HepG2 (cell line): ENCODE measurements around the gene CIT. TPM values are rescaled to one million over a fixed set of nuclear protein-coding genes. Genes with fewer than 3 reads are reported as not detected.

ENCODE experiments used
- ATAC-seq: fragments of 200-7000 bp; cut with Tn5 transposase; 3 replicates; pipeline ENCODE4 v1.9.1; 2020; ENCODE audit warnings: mild to moderate bottlenecking, moderate library complexity
- BruUV-seq: library from RNA; stranded (reverse); fragments of 400-500 nt; replicated peaks from 2 replicates; lab custom pipeline; 2021; lab: Mats Ljungman, UMichigan
- CTCF ChIA-PET: fragments of 300-600 bp; formaldehyde crosslinking; extraction: SDS; loops from one replicate; lab custom pipeline; 2021; ENCODE audit warnings: low total read pairs, inconsistent platforms, low intra/inter-chr PET ratio; lab: Yijun Ruan, JAX
- POLR2A ChIA-PET: fragments of 350-600 bp; sonication (Branson Sonifier 250); formaldehyde crosslinking; loops from one replicate; lab custom pipeline; 2020; ENCODE audit warnings: antibody characterized with exemption, inconsistent platforms; lab: Yijun Ruan, JAX
- DNase-seq: peaks from one replicate; pipeline ENCODE4 v3.0.0-alpha.2; 2015; ENCODE audit warnings: low spot score
- FAIRE-seq: peaks from 3 replicates; lab custom pipeline; 2011; peaks lifted over from hg19 to GRCh38; lab: Jason Lieb, UNC
- H2AFZ ChIP-seq: one replicate; pipeline ENCODE4 v1.6.1; 2011; ENCODE audit warnings: low read length, inconsistent platforms
- H3K27ac ChIP-seq: fragments of 300-600 bp; 3 replicates; pipeline ENCODE4 v1.8.0; 2011; ENCODE audit warnings: mixed run types, mild to moderate bottlenecking, mixed read lengths, low read length, inconsistent platforms; ENCODE audit not compliant: insufficient read depth; ENCODE audit errors: extremely low read length
- H3K27me3 ChIP-seq, 2 experiments: fragments of 200-600 bp in 1 of 2; 2 replicates in 1 of 2; 3 replicates in 1 of 2; pipeline versions ENCODE4 v1.6.0 to v1.8.0; 2011; ENCODE audit warnings: low read length in 2 of 2, mild to moderate bottlenecking in 2 of 2, moderate library complexity in 2 of 2, inconsistent platforms in 1 of 2; ENCODE audit not compliant: insufficient read depth in 2 of 2, control insufficient read depth in 1 of 2
- H3K36me3 ChIP-seq, 2 experiments: fragments of 200-600 bp in 1 of 2; replicated peaks in 1 of 2; 2 replicates in 1 of 2; 3 replicates in 1 of 2; pipeline versions ENCODE4 v1.5.1 to v1.8.0; 2011; ENCODE audit warnings: low read length in 2 of 2, inconsistent platforms in 1 of 2; ENCODE audit not compliant: insufficient read depth in 2 of 2, control insufficient read depth in 1 of 2
- H3K4me1 ChIP-seq: 2 replicates; pipeline ENCODE4 v1.5.1; 2012; ENCODE audit warnings: low read length, inconsistent platforms; ENCODE audit not compliant: insufficient read depth
- H3K4me2 ChIP-seq: 2 replicates; pipeline ENCODE4 v1.6.0; 2011; ENCODE audit warnings: low read depth, low read length, inconsistent platforms
- H3K4me3 ChIP-seq, 3 experiments: fragments of 200-600 bp in 1 of 3; sonication (generic), shearing (Covaris generic) in 1 of 3; replicated peaks in 1 of 3; 2 replicates each; pipeline ENCODE4 v1.5.1; 2011 to 2016; ENCODE audit warnings: low read length in 3 of 3, inconsistent platforms in 2 of 3, low read depth in 2 of 3, mild to moderate bottlenecking in 2 of 3, control low read depth in 1 of 3, mixed read lengths in 1 of 3; ENCODE audit not compliant: insufficient read depth in 1 of 3
- H3K79me2 ChIP-seq: one replicate; pipeline ENCODE4 v1.6.1; 2011; ENCODE audit warnings: low read length, inconsistent platforms; ENCODE audit not compliant: insufficient read depth
- H3K9ac ChIP-seq: 2 replicates; pipeline ENCODE4 v1.6.0; 2011; ENCODE audit warnings: mild to moderate bottlenecking, low read depth, low read length, inconsistent platforms; ENCODE audit not compliant: insufficient read depth
- H3K9me3 ChIP-seq: 2 replicates; pipeline ENCODE4 v1.5.1; 2012; ENCODE audit warnings: mild to moderate bottlenecking, low read length
- H4K20me1 ChIP-seq: 2 replicates; pipeline ENCODE4 v1.6.0; 2011; ENCODE audit warnings: inconsistent platforms, mild to moderate bottlenecking, low read length, moderate library complexity; ENCODE audit not compliant: insufficient read depth
- CBX5 ChIP-seq: sonication (generic); formaldehyde crosslinking; IDR thresholded peaks from 2 replicates; pipeline ENCODE4 v1.4.0; 2020; ENCODE audit warnings: missing genetic modification reagents, borderline replicate concordance
- CEBPB ChIP-seq: IDR thresholded peaks from 2 replicates; pipeline ENCODE4 v1.6.1; 2011; ENCODE audit warnings: low read depth, low read length, improper control_type of control experiment, borderline replicate concordance
- HOXA5 ChIP-seq: sonication (generic); formaldehyde crosslinking; IDR thresholded peaks from 2 replicates; pipeline ENCODE4 v1.4.0; 2020; ENCODE audit warnings: missing genetic modification reagents
- ZNF546 ChIP-seq: sonication (generic); formaldehyde crosslinking; conservative IDR thresholded peaks from 2 replicates; pipeline ENCODE4 v1.8.1; 2023; ENCODE audit warnings: mild to moderate bottlenecking, missing genetic modification reagents
- WGBS: methylation state at CpG from one replicate; pipeline ENCODE4 v1.1.6; 2017; ENCODE audit warnings: low lambda C conversion rate; 5-methylcytosine and 5-hydroxymethylcytosine counted together
- in situ Hi-C: cut with HindIII; loops from 2 replicates; pipeline ENCODE4 v1.10.0; 2017; ENCODE audit warnings: low pct_unique_long_range_greater_than_20kb; ENCODE audit not compliant: extremely low pct_ligation_motif_present
- intact Hi-C: fragments of 100-400 bp; cut with micrococcal nuclease; formaldehyde crosslinking; loops from one replicate; pipeline ENCODE4 v1.10.0; 2022; ENCODE audit not compliant: unreplicated experiment
- polyA plus RNA-seq, 8 experiments: library from polyadenylated mRNA; depleted of rRNA in 3 of 8; stranded (reverse) in 7 of 8; unstranded in 1 of 8; fragments of >200 nt; fragmentation: Illumina TruSeq in 4 of 8; extraction: Trizol in 4 of 8; gene quantifications; 2 replicates each; pipeline versions ENCODE4 v1.2.1 to v1.2.3, GENCODE V29; 2011 to 2016; ENCODE audit warnings: low read depth in 4 of 8, missing spikeins in 1 of 8, mixed read lengths in 1 of 8; ENCODE audit not compliant: insufficient read depth in 1 of 8
- total RNA-seq, 5 experiments: library from RNA; depleted of rRNA; stranded (reverse); fragments of >200 nt; fragmentation: Illumina TruSeq; extraction: Trizol; gene quantifications; 2 replicates each; pipeline ENCODE4 v1.2.3, GENCODE V29; 2016; ENCODE audit warnings: low read depth in 1 of 5
- TF ChIP-seq, protein P1 (sequence below): sonication (generic); formaldehyde crosslinking; IDR thresholded peaks from 2 replicates; pipeline ENCODE4 v1.5.0; 2020; ENCODE audit warnings: mild to moderate bottlenecking, missing genetic modification reagents
- TF ChIP-seq, protein P2 (sequence below): sonication (generic); formaldehyde crosslinking; IDR thresholded peaks from 2 replicates; pipeline ENCODE4 v1.8.0; 2022; ENCODE audit warnings: mild to moderate bottlenecking, missing genetic modification reagents; ENCODE audit not compliant: insufficient replicate concordance
- TF ChIP-seq, protein P3 (sequence below): sonication (generic); formaldehyde crosslinking; IDR thresholded peaks from 2 replicates; pipeline ENCODE4 v1.4.0; 2020; ENCODE audit warnings: mild to moderate bottlenecking, missing genetic modification reagents
- TF ChIP-seq, protein P4 (sequence below): sonication (generic); formaldehyde crosslinking; IDR thresholded peaks from 2 replicates; pipeline ENCODE4 v1.4.0; 2020; ENCODE audit warnings: missing genetic modification reagents, borderline replicate concordance

CIT gene
- total and polyA plus RNA-seq, 2 of the 13 experiments (the other 11 are each of a cell fraction or from before 2014, with no cell fraction given), result 7.7 to 11.7 TPM

DNA sequence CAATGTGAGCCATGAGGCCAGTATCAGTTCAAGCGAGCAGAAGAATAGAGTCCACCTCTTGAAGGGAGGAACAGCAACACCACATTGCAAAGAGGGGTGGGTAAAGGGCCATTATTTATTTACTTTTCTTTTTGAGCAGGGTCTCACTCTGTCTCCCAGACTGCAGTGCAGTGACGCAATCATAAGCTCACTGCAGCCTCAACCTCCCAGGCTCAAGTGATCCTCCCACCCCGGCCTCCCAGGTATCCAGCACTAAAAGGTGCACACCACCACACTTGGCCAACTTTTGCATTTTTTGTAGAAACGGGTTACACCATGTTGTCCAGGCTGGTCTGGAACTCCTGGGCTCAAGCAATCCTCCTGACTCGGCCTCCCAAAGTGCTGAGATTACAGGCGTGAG, 42.9 kb upstream of the CIT start:
- peaks cover 0 to 6% of the 10 kb centered on the region in 2 experiments; a peak in 1 of 5 replicates for H3K27me3 ChIP-seq
- DNase-seq (no peak), FAIRE-seq (no peak), ATAC-seq (no peak)
- BruUV-seq, result no TSS peak
- H2AFZ ChIP-seq, result no peak overlapping the region
- H3K36me3 ChIP-seq, result no peaks in the 10 kb centered on the region
- H4K20me1 ChIP-seq, result no peaks in the 10 kb centered on the region
- H3K79me2 ChIP-seq, result no peaks in the 10 kb centered on the region
- no peak overlapping the region for H3K4me2 ChIP-seq
- no peak overlapping the region for H3K27ac ChIP-seq
- H3K9ac ChIP-seq, result no peak overlapping the region
- TF ChIP-seq HOXA5 (CRISPR knock-in tag), result no peak
- peak; percentile 35; the same call in 1 of the 2 replicates for TF ChIP-seq CEBPB
- TF ChIP-seq, protein P1, sequence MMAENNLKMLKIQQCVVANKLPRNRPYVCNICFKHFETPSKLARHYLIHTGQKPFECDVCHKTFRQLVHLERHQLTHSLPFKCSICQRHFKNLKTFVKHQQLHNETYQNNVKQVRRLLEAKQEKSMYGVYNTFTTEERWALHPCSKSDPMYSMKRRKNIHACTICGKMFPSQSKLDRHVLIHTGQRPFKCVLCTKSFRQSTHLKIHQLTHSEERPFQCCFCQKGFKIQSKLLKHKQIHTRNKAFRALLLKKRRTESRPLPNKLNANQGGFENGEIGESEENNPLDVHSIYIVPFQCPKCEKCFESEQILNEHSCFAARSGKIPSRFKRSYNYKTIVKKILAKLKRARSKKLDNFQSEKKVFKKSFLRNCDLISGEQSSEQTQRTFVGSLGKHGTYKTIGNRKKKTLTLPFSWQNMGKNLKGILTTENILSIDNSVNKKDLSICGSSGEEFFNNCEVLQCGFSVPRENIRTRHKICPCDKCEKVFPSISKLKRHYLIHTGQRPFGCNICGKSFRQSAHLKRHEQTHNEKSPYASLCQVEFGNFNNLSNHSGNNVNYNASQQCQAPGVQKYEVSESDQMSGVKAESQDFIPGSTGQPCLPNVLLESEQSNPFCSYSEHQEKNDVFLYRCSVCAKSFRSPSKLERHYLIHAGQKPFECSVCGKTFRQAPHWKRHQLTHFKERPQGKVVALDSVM (CRISPR knock-in tag), result peak; percentile 70; the same call in 1 of the 2 replicates
- no peak for TF ChIP-seq ZNF546 (CRISPR knock-in tag)
- intact Hi-C loops (no loop called here), in situ Hi-C loops (no loop called here)
- H3K4me3 ChIP-seq, result no peak overlapping the region
- WGBS, result 39% methylated on average over 6 of the region's 6 CpGs
- H3K4me1 ChIP-seq, result peaks cover 6% of the 10 kb centered on the region; the same call in 1 of the 2 replicates
- POLR2A ChIA-PET, result no interaction called here
- CTCF ChIA-PET, result no interaction called here
- H3K9me3 ChIP-seq, result no peaks in the 10 kb centered on the region

DNA sequence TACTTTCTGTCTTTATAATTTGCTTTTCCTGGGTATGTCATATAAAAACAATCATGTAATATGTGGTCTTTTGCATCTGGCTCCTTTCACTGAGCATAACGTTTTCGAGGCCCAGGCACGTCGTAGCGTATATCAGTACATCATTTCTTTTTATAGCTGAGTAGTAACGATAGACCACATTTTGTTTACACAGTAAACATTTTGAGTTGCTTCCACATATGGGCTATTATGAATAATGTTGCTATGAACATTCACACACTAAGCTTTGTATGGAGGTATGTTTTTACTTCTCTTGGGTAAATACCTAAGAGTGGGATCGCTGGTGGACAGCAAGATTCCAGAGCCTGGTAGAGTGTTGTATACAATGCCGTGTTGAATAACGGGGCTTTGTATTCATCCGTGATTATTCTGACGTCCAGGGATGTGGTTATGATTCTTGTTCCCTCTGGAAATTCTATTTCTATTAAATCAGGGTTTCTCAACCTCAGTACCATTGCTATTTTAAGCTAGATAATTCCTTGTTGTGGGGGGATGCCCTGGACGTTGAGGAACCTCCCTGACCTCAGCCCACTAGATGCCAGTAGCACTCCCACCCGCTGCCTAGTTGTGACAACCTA, 38.9 kb upstream of the CIT start:
- BruUV-seq, result no TSS peak
- in situ Hi-C loops (no loop called here), intact Hi-C loops (no loop called here)
- 0 out of 5 replicates have a peak, but pooled peaks cover 0 to 3% of the 10 kb centered on the region in 2 experiments for H3K27me3 ChIP-seq
- H4K20me1 ChIP-seq, result no peaks in the 10 kb centered on the region
- no peaks in the 10 kb centered on the region for H3K9me3 ChIP-seq
- H3K4me2 ChIP-seq, result no peak overlapping the region
- no peak for DNase-seq
- ChIA-PET CTCF (no interaction called here), POLR2A (no interaction called here)
- H2AFZ ChIP-seq, result no peak overlapping the region
- H3K9ac ChIP-seq, result no peak overlapping the region
- no peaks in the 10 kb centered on the region for H3K79me2 ChIP-seq
- no peak for FAIRE-seq
- no peaks in the 10 kb centered on the region for H3K36me3 ChIP-seq
- H3K27ac ChIP-seq, result no peak overlapping the region
- no peak for ATAC-seq
- H3K4me1 ChIP-seq, result peaks cover 21% of the 10 kb centered on the region
- 33% methylated on average over 13 of the region's 13 CpGs for WGBS
- H3K4me3 ChIP-seq, result no peak overlapping the region
- TF ChIP-seq CBX5 (CRISPR knock-in tag), result no peak
- TF ChIP-seq, protein P2, sequence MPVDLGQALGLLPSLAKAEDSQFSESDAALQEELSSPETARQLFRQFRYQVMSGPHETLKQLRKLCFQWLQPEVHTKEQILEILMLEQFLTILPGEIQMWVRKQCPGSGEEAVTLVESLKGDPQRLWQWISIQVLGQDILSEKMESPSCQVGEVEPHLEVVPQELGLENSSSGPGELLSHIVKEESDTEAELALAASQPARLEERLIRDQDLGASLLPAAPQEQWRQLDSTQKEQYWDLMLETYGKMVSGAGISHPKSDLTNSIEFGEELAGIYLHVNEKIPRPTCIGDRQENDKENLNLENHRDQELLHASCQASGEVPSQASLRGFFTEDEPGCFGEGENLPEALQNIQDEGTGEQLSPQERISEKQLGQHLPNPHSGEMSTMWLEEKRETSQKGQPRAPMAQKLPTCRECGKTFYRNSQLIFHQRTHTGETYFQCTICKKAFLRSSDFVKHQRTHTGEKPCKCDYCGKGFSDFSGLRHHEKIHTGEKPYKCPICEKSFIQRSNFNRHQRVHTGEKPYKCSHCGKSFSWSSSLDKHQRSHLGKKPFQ (CRISPR knock-in tag), result no peak
- TF ChIP-seq, protein P3, sequence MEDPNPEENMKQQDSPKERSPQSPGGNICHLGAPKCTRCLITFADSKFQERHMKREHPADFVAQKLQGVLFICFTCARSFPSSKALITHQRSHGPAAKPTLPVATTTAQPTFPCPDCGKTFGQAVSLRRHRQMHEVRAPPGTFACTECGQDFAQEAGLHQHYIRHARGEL, result no peak
- TF ChIP-seq, protein P4, sequence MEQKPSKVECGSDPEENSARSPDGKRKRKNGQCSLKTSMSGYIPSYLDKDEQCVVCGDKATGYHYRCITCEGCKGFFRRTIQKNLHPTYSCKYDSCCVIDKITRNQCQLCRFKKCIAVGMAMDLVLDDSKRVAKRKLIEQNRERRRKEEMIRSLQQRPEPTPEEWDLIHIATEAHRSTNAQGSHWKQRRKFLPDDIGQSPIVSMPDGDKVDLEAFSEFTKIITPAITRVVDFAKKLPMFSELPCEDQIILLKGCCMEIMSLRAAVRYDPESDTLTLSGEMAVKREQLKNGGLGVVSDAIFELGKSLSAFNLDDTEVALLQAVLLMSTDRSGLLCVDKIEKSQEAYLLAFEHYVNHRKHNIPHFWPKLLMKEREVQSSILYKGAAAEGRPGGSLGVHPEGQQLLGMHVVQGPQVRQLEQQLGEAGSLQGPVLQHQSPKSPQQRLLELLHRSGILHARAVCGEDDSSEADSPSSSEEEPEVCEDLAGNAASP, result no peak
